Peyer's patch (tissue), 4 donors: Measurements from ENCODE around the gene TMC5.

Experiments
- POLR2A ChIP-seq, 2 donors: fragments of 450-650 bp; IDR thresholded peaks; one replicate each; pipeline ENCODE4 v1.5.1; 2017; ENCODE audit warnings: antibody characterized with exemption in 2 of 2, mild to moderate bottlenecking in 2 of 2, moderate library complexity in 2 of 2
- TF ChIP-seq, protein P1 (sequence below), 6 experiments: fragments of 450-650 bp in 4 of 6; fragments of 200-600 bp in 2 of 6; sonication (generic) in 1 of 6; IDR thresholded peaks; one replicate each; pipeline ENCODE4 v1.5.1; 2017 to 2019; ENCODE audit warnings: antibody characterized with exemption in 6 of 6, mild to moderate bottlenecking in 3 of 6, moderate library complexity in 1 of 6

DNA sequence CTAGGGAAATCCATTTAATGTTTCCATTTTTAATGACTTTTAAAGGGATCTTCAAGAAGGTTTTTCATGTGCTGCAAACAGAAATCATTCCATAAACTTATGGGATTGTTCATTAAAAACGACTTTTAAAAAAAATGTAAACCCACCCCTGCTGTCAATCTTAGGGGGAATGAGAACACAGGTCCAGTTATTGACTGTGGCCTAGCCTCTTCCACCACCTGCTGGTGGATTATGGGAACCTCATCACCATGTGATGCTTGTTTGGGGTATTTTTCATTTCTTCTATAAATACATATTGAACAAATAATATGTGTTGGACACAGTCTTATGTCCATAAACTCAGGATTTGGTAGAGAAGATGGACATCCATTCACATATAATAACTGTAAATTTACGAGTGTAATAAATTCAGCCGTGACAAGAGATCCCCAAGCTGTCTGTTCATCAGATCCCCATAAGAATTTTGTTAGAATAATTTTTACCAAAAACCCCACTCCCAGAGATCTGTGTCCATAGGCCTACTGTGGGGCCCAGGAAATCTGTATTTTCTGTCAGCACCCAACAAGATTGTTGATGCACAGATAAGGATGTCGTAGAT, 42.0 kb upstream of the TMC5 start:
- TF ChIP-seq, protein P1, sequence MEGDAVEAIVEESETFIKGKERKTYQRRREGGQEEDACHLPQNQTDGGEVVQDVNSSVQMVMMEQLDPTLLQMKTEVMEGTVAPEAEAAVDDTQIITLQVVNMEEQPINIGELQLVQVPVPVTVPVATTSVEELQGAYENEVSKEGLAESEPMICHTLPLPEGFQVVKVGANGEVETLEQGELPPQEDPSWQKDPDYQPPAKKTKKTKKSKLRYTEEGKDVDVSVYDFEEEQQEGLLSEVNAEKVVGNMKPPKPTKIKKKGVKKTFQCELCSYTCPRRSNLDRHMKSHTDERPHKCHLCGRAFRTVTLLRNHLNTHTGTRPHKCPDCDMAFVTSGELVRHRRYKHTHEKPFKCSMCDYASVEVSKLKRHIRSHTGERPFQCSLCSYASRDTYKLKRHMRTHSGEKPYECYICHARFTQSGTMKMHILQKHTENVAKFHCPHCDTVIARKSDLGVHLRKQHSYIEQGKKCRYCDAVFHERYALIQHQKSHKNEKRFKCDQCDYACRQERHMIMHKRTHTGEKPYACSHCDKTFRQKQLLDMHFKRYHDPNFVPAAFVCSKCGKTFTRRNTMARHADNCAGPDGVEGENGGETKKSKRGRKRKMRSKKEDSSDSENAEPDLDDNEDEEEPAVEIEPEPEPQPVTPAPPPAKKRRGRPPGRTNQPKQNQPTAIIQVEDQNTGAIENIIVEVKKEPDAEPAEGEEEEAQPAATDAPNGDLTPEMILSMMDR (IDR thresholded peaks at IDR 0.05), result peak; percentile 56 to 96 (median 91)
- TF ChIP-seq POLR2A (IDR thresholded peaks at IDR 0.05), result no peak
